ENCODE data around the gene C5orf15.

DNA sequence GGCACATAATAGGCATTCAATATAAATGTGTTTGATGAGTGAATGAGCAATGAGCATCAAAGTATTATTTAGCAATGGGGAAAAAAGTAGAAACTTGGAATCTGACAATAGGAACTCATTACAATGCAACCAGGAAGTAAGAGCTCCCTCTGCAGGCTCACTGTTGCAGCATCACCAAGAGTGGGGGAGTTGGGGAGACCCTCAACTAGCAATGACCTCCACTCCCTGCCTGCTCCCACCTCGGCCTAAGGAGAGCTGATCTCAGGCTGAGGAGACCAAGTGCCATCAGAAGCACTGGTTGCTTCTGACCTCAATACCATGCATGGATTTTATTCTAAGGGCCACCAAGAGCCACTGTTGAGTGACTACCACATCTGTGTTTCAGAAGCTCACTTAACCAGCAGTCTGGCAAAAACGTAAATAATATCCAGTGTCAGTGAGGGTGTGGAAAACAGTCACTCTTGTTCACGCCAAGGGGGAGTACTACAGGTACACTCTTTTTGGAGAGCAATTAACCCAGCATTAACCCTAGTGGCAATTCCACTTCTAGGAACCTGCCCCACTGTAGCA lies 28.3 kb upstream of the C5orf15 start:
- TF ChIP-seq EZH2 (IDR thresholded peaks at IDR 0.05) (no peak), FOXP2 (optimal IDR thresholded peaks at IDR 0.05; ENCODE audit: control extremely low read depth, extremely low read length, insufficient read depth) (no peak), POLR2AphosphoS5 (IDR thresholded peaks at IDR 0.05; ENCODE audit: borderline replicate concordance, low read depth, low read length) (no peak)
